Activated CD4-positive, alpha-beta memory T cell treated with anti-CD3 and anti-CD28 coated beads for 36 hours (primary cell): Measurements from ENCODE around the gene MORN5. TPM values are rescaled to one million over a fixed set of nuclear protein-coding genes. Genes with fewer than 3 reads are reported as not detected.
A peak's percentile ranks its signal among the peaks of the same experiment; 100 is the strongest.

Source experiments
- CTCF ChIA-PET: fragments of 350-600 bp; sonication (Branson Sonifier 250); formaldehyde crosslinking; loops from one replicate; lab custom pipeline; 2021; ENCODE audit warnings: antibody characterized with exemption, inconsistent platforms; lab: Charles Lee
- POLR2A ChIA-PET: fragments of 350-600 bp; sonication (Branson Sonifier 250); formaldehyde crosslinking; loops from one replicate; lab custom pipeline; 2021; ENCODE audit warnings: antibody characterized with exemption; lab: Charles Lee
- DNase-seq: peaks from one replicate; pipeline ENCODE4 v3.0.0-alpha.2; 2020
- H3K27ac Mint-ChIP-seq: one replicate; pipeline ENCODE4 v1.8.0; 2021; ENCODE audit warnings: mixed read lengths
- H3K27me3 Mint-ChIP-seq: one replicate; pipeline ENCODE4 v1.8.0; 2021; ENCODE audit warnings: mixed read lengths
- H3K36me3 Mint-ChIP-seq: one replicate; pipeline ENCODE4 v1.8.0; 2021; ENCODE audit warnings: mixed read lengths
- H3K4me1 Mint-ChIP-seq: one replicate; pipeline ENCODE4 v1.8.0; 2021; ENCODE audit warnings: low read depth, mixed read lengths
- H3K4me3 Mint-ChIP-seq: one replicate; pipeline ENCODE4 v1.8.0; 2021; ENCODE audit warnings: mild to moderate bottlenecking, mixed read lengths
- H3K9me3 Mint-ChIP-seq: one replicate; pipeline ENCODE4 v1.8.0; 2021; ENCODE audit warnings: mixed read lengths
- intact Hi-C: fragments of 100-400 bp; cut with micrococcal nuclease; formaldehyde crosslinking; loops from one replicate; pipeline ENCODE4 v1.15.1; 2023
- total RNA-seq, 2 experiments: library from RNA; stranded (reverse); gene quantifications; one replicate each; pipeline ENCODE4 v1.2.3, GENCODE V29; 2021

MORN5 gene
- total RNA-seq, 2 experiments from 2014 or later, result not detected

- POLR2A ChIA-PET, result no interaction called here
- no peak for DNase-seq
- Mint-ChIP-seq H3K36me3 (no peaks in the 10 kb centered on the region), H3K4me1 (peaks cover 4% of the 10 kb centered on the region), H3K27me3 (peaks cover 60% of the 10 kb centered on the region), H3K27ac (no peak overlapping the region), H3K9me3 (no peaks in the 10 kb centered on the region), H3K4me3 (peak overlapping the region; percentile 18)
- intact Hi-C loops, result loop anchor here (10.0 kb wide), 1 partner anchor 132 kb away; no protein-coding TSS in a partner anchor
- CTCF ChIA-PET, result no interaction called here
Observed at GRCh38 chr9:122212473-122213004, 52.8 kb downstream of the MORN5 start.

DNA sequence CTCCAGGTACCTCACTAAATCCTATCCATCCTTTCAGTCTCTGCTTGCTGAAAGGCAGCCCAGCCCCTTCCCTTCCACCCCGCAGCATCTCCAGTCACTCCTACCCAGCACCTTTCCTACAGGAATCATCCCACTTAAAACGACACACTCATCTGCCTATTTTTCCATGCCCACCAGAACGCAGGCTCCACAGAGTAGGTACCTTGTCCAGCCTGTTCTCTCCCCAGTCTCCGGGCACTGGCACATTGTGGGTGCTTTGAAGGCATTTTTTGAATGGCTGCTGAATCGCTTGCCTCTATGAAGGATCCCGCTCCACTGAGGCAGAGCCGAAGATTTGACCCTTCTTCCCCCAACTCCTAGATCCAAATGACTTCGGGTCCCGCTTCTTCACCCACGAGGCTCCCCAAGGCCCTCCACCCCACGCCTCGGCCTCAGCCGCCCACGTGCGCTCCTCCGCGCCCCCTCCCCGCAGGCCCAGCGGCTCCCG, 53.4 kb downstream of the MORN5 start:
- peaks cover 62% of the 10 kb centered on the region for H3K27me3 Mint-ChIP-seq
- no peak overlapping the region for H3K27ac Mint-ChIP-seq
- ChIA-PET POLR2A (no interaction called here), CTCF (no interaction called here)
- intact Hi-C loops, result loop anchor here (10.0 kb wide), 1 partner anchor 132 kb away; no protein-coding TSS in a partner anchor
- no peaks in the 10 kb centered on the region for H3K9me3 Mint-ChIP-seq
- peak overlapping the region; percentile 18 for H3K4me3 Mint-ChIP-seq
- no peak for DNase-seq
- peaks cover 6% of the 10 kb centered on the region for H3K4me1 Mint-ChIP-seq
- no peaks in the 10 kb centered on the region for H3K36me3 Mint-ChIP-seq

- Mint-ChIP-seq H3K4me1 (peaks cover 13% of the 10 kb centered on the region), H3K36me3 (no peaks in the 10 kb centered on the region), H3K9me3 (no peaks in the 10 kb centered on the region), H3K27ac (no peak overlapping the region), H3K27me3 (peaks cover 68% of the 10 kb centered on the region), H3K4me3 (peak overlapping the region; percentile 38)
- intact Hi-C loops, result loop anchor here (10.0 kb wide), 1 partner anchor 131 kb away; no protein-coding TSS in a partner anchor
- peak; percentile 69 for DNase-seq
- ChIA-PET POLR2A (no interaction called here), CTCF (no interaction called here)
Observed at GRCh38 chr9:122213589-122214413, 54.1 kb downstream of the MORN5 start.

DNA sequence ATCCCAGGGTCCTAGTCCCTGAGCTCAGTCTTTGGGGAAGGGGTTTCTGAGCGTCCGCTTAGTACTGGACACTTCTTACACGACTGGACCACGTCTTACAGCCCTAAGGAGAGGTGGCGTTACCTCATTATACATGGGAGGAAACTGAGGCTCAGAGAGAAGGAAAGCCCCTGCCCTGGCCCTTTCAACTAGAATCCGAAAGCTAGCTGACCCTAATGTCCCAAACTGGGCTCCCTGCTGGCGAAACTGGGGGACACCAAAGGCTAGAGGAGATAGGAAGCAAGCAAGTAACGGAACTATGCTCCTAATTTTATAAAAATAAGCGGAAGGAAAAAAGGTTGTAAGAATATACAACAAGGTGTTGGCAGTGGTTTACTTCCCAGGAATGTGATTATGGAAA, 54.8 kb downstream of the MORN5 start:
- intact Hi-C loops, result loop anchor here (10.0 kb wide), 1 partner anchor 130 kb away; no protein-coding TSS in a partner anchor
- CTCF ChIA-PET, result no interaction called here
- no peak for DNase-seq
- H3K4me3 Mint-ChIP-seq, result peak overlapping the region; percentile 10
- no peak overlapping the region for H3K27ac Mint-ChIP-seq
- POLR2A ChIA-PET, result no interaction called here
- H3K27me3 Mint-ChIP-seq, result peaks cover 69% of the 10 kb centered on the region
- no peaks in the 10 kb centered on the region for H3K9me3 Mint-ChIP-seq
- peaks cover 20% of the 10 kb centered on the region for H3K4me1 Mint-ChIP-seq
- H3K36me3 Mint-ChIP-seq, result no peaks in the 10 kb centered on the region

GRCh38 chr9:122215663-122216062, 56.0 kb downstream of the MORN5 start:
- H3K4me1 Mint-ChIP-seq, result peaks cover 28% of the 10 kb centered on the region
- no peak overlapping the region for H3K27ac Mint-ChIP-seq
- intact Hi-C loops, result loop anchor here (10.0 kb wide), 1 partner anchor 129 kb away; no protein-coding TSS in a partner anchor
- no peaks in the 10 kb centered on the region for H3K9me3 Mint-ChIP-seq
- ChIA-PET POLR2A (no interaction called here), CTCF (no interaction called here)
- no peak for DNase-seq
- H3K36me3 Mint-ChIP-seq, result no peaks in the 10 kb centered on the region
- H3K27me3 Mint-ChIP-seq, result peaks cover 74% of the 10 kb centered on the region
- no peak overlapping the region for H3K4me3 Mint-ChIP-seq

DNA sequence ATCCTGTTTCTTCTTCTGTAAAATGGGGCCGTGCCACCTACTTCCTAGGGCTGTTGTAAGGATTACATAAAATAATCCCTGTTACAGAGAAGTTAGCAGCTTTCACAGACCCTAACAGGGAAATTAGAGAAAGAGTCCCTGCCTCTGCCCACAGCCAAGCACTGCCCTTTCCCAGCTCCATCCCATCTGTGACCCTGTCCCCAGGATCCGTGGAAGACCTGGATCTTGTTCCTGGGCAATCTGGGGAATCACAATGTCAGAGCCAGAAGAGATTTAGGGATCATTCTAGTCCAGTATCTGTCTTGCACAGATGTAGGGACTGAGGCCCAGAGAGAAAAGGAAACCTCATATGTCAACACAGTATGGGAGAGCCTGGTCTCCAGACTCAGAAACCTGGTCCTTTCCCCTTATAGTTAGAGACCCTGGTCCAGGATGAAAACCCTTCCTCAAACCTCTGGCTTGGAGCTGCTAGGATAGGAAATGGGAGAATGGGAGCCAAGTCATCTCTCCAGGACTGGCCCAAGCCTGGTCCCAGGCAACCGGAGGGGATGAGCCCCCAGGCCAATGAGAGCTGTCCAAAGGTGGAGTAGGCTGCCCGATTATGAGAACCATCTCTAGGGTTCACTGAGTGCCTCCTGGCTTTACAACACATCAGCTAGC, 56.6 kb downstream of the MORN5 start:
- H3K36me3 Mint-ChIP-seq, result no peaks in the 10 kb centered on the region
- ChIA-PET CTCF (no interaction called here), POLR2A (no interaction called here)
- peaks cover 75% of the 10 kb centered on the region for H3K27me3 Mint-ChIP-seq
- intact Hi-C loops, result loop anchor here (10.0 kb wide), 1 partner anchor 129 kb away; no protein-coding TSS in a partner anchor
- no peaks in the 10 kb centered on the region for H3K9me3 Mint-ChIP-seq
- H3K4me1 Mint-ChIP-seq, result peaks cover 28% of the 10 kb centered on the region
- H3K27ac Mint-ChIP-seq, result no peak overlapping the region
- H3K4me3 Mint-ChIP-seq, result no peak overlapping the region
- DNase-seq, result no peak

- CTCF ChIA-PET, result no interaction called here
- no peak for DNase-seq
- H3K36me3 Mint-ChIP-seq, result no peaks in the 10 kb centered on the region
- peaks cover 28% of the 10 kb centered on the region for H3K4me1 Mint-ChIP-seq
- H3K27me3 Mint-ChIP-seq, result peaks cover 75% of the 10 kb centered on the region
- H3K9me3 Mint-ChIP-seq, result no peaks in the 10 kb centered on the region
- no peak overlapping the region for H3K4me3 Mint-ChIP-seq
- POLR2A ChIA-PET, result no interaction called here
- H3K27ac Mint-ChIP-seq, result no peak overlapping the region
- intact Hi-C loops, result loop anchor here (10.0 kb wide), 1 partner anchor 128 kb away; no protein-coding TSS in a partner anchor
Observed at GRCh38 chr9:122216798-122217418, 57.2 kb downstream of the MORN5 start.

- Mint-ChIP-seq H3K4me1 (peaks cover 28% of the 10 kb centered on the region), H3K36me3 (no peaks in the 10 kb centered on the region), H3K4me3 (no peak overlapping the region), H3K27ac (no peak overlapping the region), H3K9me3 (no peaks in the 10 kb centered on the region), H3K27me3 (peaks cover 75% of the 10 kb centered on the region)
- no peak for DNase-seq
- ChIA-PET CTCF (no interaction called here), POLR2A (no interaction called here)
- intact Hi-C loops, result loop anchor here (10.0 kb wide), 1 partner anchor 127 kb away; no protein-coding TSS in a partner anchor
Observed at GRCh38 chr9:122217640-122218039, 57.9 kb downstream of the MORN5 start.

- no peak overlapping the region for H3K4me3 Mint-ChIP-seq
- ChIA-PET POLR2A (no interaction called here), CTCF (no interaction called here)
- no peaks in the 10 kb centered on the region for H3K36me3 Mint-ChIP-seq
- no peaks in the 10 kb centered on the region for H3K9me3 Mint-ChIP-seq
- no peak overlapping the region for H3K27ac Mint-ChIP-seq
- DNase-seq, result no peak
- H3K4me1 Mint-ChIP-seq, result peaks cover 26% of the 10 kb centered on the region
- peaks cover 75% of the 10 kb centered on the region for H3K27me3 Mint-ChIP-seq
- intact Hi-C loops, result loop anchor here (10.0 kb wide), 1 partner anchor 126 kb away; no protein-coding TSS in a partner anchor
Observed at GRCh38 chr9:122218071-122218934, 58.6 kb downstream of the MORN5 start.

DNA sequence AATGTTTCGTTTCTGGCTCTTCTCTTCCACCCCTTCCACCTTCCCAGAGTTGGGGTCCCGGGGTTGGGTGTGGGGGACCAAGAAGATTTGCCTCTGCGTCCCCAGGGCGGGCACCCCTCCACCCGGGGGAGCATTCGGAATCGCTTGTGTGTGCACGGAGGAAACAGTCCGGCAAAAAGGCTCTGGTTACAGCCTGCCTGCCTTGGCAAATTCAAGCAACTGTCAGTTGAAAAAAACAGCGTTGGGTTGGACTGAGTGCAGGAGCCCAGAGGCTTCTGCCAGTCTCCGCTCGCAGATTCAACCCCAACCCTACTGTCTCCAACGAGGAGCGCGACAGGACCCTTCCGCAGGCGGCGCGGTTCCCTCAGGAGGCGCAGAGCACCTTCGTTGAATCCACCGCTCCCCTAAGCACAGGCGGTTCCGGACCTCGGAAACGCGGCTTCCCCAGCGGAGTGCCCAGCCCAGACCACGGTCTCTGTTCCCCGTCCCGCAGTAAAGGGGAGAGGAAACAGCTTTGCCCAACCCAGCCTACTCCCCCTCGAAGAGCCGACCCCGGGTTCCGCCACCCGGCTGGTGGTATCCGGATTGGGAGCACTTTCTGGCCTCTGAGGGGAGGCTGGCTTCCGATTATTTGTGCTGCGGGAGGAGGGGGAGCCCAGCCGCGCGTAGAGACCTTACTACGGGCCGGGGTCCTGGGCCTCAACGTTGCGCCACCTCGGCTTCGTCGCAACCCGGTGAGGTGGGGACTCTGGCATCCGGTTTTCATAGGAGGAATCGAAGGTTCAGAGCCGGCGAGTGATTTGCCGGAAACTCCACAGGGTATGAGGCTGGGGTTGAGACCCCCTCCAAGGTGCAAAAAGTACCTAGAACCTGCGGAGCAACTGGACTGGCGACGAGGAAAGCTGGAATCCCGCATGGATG, 59.5 kb downstream of the MORN5 start:
- H3K4me3 Mint-ChIP-seq, result no peak overlapping the region
- CTCF ChIA-PET, result no interaction called here
- intact Hi-C loops, result loop anchor here (10.0 kb wide), 1 partner anchor 126 kb away; no protein-coding TSS in a partner anchor
- H3K36me3 Mint-ChIP-seq, result no peaks in the 10 kb centered on the region
- H3K27me3 Mint-ChIP-seq, result peaks cover 81% of the 10 kb centered on the region
- H3K4me1 Mint-ChIP-seq, result peaks cover 24% of the 10 kb centered on the region
- POLR2A ChIA-PET, result no interaction called here
- no peak for DNase-seq
- no peak overlapping the region for H3K27ac Mint-ChIP-seq
- no peaks in the 10 kb centered on the region for H3K9me3 Mint-ChIP-seq
